ENCODE results near the gene EPOP. TPM values are rescaled to one million over a fixed set of nuclear protein-coding genes. Genes with fewer than 3 reads are reported as not detected.

The EPOP gene
- total RNA-seq, 1 experiment from 2014 or later: 12.3 TPM

DNA sequence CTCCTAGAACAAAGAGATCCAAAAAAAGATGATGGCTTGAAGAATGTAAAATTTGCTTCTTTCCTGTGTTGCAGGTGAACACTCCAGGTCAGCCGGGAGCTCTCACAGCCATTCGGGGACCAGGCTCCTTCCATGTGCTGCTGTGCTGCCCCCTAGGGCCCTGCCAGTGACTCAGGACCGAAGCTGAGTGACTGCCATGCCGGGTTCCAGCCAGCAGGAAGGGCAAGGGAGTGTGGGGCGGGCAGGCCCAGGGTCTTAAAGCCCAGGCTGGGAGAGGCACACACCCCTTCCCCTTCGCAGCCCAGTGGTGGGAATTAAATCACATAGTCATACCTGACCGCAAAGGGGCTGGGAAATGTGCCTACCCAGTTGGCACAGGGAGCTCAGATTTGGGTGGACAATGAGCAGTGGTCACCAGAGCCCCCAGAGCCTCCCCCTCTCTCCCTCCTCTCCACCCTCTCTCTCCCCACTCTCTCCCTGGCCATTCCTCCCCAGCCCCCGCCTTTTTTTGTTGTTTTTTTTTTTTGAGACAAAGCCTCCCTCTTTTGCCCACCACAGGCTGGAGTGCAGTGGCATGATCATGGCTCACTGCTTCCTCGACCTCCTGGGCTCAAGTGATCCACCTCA is 11.5 kb downstream of the EPOP start (continued):
- TF ChIP-seq, protein P1, sequence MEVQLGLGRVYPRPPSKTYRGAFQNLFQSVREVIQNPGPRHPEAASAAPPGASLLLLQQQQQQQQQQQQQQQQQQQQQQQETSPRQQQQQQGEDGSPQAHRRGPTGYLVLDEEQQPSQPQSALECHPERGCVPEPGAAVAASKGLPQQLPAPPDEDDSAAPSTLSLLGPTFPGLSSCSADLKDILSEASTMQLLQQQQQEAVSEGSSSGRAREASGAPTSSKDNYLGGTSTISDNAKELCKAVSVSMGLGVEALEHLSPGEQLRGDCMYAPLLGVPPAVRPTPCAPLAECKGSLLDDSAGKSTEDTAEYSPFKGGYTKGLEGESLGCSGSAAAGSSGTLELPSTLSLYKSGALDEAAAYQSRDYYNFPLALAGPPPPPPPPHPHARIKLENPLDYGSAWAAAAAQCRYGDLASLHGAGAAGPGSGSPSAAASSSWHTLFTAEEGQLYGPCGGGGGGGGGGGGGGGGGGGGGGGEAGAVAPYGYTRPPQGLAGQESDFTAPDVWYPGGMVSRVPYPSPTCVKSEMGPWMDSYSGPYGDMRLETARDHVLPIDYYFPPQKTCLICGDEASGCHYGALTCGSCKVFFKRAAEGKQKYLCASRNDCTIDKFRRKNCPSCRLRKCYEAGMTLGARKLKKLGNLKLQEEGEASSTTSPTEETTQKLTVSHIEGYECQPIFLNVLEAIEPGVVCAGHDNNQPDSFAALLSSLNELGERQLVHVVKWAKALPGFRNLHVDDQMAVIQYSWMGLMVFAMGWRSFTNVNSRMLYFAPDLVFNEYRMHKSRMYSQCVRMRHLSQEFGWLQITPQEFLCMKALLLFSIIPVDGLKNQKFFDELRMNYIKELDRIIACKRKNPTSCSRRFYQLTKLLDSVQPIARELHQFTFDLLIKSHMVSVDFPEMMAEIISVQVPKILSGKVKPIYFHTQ (CRISPR knock-in tag; IDR thresholded peaks at IDR 0.05): no peak
- TF ChIP-seq SP1 (CRISPR knock-in tag; conservative IDR thresholded peaks at IDR 0.05): peak; percentile 65
- TF ChIP-seq, protein P2, sequence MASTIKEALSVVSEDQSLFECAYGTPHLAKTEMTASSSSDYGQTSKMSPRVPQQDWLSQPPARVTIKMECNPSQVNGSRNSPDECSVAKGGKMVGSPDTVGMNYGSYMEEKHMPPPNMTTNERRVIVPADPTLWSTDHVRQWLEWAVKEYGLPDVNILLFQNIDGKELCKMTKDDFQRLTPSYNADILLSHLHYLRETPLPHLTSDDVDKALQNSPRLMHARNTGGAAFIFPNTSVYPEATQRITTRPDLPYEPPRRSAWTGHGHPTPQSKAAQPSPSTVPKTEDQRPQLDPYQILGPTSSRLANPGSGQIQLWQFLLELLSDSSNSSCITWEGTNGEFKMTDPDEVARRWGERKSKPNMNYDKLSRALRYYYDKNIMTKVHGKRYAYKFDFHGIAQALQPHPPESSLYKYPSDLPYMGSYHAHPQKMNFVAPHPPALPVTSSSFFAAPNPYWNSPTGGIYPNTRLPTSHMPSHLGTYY (CRISPR knock-in tag; IDR thresholded peaks at IDR 0.05): no peak
- no peak for TF ChIP-seq ESRRA (CRISPR knock-in tag; IDR thresholded peaks at IDR 0.05; ENCODE audit: borderline replicate concordance)
- TF ChIP-seq RORB (CRISPR knock-in tag; IDR thresholded peaks at IDR 0.05): no peak
- TF ChIP-seq, protein P3, sequence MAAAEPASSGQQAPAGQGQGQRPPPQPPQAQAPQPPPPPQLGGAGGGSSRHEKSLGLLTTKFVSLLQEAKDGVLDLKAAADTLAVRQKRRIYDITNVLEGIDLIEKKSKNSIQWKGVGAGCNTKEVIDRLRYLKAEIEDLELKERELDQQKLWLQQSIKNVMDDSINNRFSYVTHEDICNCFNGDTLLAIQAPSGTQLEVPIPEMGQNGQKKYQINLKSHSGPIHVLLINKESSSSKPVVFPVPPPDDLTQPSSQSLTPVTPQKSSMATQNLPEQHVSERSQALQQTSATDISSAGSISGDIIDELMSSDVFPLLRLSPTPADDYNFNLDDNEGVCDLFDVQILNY (CRISPR knock-in tag; IDR thresholded peaks at IDR 0.05): no peak
- TF ChIP-seq, protein P4, sequence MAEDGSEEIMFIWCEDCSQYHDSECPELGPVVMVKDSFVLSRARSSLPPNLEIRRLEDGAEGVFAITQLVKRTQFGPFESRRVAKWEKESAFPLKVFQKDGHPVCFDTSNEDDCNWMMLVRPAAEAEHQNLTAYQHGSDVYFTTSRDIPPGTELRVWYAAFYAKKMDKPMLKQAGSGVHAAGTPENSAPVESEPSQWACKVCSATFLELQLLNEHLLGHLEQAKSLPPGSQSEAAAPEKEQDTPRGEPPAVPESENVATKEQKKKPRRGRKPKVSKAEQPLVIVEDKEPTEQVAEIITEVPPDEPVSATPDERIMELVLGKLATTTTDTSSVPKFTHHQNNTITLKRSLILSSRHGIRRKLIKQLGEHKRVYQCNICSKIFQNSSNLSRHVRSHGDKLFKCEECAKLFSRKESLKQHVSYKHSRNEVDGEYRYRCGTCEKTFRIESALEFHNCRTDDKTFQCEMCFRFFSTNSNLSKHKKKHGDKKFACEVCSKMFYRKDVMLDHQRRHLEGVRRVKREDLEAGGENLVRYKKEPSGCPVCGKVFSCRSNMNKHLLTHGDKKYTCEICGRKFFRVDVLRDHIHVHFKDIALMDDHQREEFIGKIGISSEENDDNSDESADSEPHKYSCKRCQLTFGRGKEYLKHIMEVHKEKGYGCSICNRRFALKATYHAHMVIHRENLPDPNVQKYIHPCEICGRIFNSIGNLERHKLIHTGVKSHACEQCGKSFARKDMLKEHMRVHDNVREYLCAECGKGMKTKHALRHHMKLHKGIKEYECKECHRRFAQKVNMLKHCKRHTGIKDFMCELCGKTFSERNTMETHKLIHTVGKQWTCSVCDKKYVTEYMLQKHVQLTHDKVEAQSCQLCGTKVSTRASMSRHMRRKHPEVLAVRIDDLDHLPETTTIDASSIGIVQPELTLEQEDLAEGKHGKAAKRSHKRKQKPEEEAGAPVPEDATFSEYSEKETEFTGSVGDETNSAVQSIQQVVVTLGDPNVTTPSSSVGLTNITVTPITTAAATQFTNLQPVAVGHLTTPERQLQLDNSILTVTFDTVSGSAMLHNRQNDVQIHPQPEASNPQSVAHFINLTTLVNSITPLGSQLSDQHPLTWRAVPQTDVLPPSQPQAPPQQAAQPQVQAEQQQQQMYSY (CRISPR knock-in tag; IDR thresholded peaks at IDR 0.05): no peak
- no peak for TF ChIP-seq ZNF263 (CRISPR knock-in tag; IDR thresholded peaks at IDR 0.05; ENCODE audit: low read depth)
- TF ChIP-seq ZNF219 (CRISPR knock-in tag; IDR thresholded peaks at IDR 0.05; ENCODE audit: borderline replicate concordance): no peak
- TF ChIP-seq NR1H2 (CRISPR knock-in tag; IDR thresholded peaks at IDR 0.05): no peak
- TF ChIP-seq, protein P5, sequence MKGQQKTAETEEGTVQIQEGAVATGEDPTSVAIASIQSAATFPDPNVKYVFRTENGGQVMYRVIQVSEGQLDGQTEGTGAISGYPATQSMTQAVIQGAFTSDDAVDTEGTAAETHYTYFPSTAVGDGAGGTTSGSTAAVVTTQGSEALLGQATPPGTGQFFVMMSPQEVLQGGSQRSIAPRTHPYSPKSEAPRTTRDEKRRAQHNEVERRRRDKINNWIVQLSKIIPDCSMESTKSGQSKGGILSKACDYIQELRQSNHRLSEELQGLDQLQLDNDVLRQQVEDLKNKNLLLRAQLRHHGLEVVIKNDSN (CRISPR knock-in tag; IDR thresholded peaks at IDR 0.05): no peak
- TF ChIP-seq, protein P6, sequence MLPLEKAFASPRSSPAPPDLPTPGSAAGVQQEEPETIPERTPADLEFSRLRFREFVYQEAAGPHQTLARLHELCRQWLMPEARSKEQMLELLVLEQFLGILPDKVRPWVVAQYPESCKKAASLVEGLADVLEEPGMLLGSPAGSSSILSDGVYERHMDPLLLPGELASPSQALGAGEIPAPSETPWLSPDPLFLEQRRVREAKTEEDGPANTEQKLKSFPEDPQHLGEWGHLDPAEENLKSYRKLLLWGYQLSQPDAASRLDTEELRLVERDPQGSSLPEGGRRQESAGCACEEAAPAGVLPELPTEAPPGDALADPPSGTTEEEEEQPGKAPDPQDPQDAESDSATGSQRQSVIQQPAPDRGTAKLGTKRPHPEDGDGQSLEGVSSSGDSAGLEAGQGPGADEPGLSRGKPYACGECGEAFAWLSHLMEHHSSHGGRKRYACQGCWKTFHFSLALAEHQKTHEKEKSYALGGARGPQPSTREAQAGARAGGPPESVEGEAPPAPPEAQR (CRISPR knock-in tag; IDR thresholded peaks at IDR 0.05): no peak
- TF ChIP-seq ZNF396 (CRISPR knock-in tag; IDR thresholded peaks at IDR 0.05; ENCODE audit: borderline replicate concordance): no peak
- TF ChIP-seq, protein P7, sequence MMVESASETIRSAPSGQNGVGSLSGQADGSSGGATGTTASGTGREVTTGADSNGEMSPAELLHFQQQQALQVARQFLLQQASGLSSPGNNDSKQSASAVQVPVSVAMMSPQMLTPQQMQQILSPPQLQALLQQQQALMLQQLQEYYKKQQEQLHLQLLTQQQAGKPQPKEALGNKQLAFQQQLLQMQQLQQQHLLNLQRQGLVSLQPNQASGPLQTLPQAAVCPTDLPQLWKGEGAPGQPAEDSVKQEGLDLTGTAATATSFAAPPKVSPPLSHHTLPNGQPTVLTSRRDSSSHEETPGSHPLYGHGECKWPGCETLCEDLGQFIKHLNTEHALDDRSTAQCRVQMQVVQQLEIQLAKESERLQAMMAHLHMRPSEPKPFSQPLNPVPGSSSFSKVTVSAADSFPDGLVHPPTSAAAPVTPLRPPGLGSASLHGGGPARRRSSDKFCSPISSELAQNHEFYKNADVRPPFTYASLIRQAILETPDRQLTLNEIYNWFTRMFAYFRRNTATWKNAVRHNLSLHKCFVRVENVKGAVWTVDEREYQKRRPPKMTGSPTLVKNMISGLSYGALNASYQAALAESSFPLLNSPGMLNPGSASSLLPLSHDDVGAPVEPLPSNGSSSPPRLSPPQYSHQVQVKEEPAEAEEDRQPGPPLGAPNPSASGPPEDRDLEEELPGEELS (CRISPR knock-in tag; IDR thresholded peaks at IDR 0.05): 0 out of 2 replicates have a peak, but pooled peaks have one; percentile 53
- TF ChIP-seq, protein P8, sequence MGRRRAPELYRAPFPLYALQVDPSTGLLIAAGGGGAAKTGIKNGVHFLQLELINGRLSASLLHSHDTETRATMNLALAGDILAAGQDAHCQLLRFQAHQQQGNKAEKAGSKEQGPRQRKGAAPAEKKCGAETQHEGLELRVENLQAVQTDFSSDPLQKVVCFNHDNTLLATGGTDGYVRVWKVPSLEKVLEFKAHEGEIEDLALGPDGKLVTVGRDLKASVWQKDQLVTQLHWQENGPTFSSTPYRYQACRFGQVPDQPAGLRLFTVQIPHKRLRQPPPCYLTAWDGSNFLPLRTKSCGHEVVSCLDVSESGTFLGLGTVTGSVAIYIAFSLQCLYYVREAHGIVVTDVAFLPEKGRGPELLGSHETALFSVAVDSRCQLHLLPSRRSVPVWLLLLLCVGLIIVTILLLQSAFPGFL (CRISPR knock-in tag; IDR thresholded peaks at IDR 0.05; ENCODE audit: borderline replicate concordance): no peak
- TF ChIP-seq, protein P9, sequence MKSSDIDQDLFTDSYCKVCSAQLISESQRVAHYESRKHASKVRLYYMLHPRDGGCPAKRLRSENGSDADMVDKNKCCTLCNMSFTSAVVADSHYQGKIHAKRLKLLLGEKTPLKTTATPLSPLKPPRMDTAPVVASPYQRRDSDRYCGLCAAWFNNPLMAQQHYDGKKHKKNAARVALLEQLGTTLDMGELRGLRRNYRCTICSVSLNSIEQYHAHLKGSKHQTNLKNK (CRISPR knock-in tag; IDR thresholded peaks at IDR 0.05): no peak
- TF ChIP-seq, protein P10, sequence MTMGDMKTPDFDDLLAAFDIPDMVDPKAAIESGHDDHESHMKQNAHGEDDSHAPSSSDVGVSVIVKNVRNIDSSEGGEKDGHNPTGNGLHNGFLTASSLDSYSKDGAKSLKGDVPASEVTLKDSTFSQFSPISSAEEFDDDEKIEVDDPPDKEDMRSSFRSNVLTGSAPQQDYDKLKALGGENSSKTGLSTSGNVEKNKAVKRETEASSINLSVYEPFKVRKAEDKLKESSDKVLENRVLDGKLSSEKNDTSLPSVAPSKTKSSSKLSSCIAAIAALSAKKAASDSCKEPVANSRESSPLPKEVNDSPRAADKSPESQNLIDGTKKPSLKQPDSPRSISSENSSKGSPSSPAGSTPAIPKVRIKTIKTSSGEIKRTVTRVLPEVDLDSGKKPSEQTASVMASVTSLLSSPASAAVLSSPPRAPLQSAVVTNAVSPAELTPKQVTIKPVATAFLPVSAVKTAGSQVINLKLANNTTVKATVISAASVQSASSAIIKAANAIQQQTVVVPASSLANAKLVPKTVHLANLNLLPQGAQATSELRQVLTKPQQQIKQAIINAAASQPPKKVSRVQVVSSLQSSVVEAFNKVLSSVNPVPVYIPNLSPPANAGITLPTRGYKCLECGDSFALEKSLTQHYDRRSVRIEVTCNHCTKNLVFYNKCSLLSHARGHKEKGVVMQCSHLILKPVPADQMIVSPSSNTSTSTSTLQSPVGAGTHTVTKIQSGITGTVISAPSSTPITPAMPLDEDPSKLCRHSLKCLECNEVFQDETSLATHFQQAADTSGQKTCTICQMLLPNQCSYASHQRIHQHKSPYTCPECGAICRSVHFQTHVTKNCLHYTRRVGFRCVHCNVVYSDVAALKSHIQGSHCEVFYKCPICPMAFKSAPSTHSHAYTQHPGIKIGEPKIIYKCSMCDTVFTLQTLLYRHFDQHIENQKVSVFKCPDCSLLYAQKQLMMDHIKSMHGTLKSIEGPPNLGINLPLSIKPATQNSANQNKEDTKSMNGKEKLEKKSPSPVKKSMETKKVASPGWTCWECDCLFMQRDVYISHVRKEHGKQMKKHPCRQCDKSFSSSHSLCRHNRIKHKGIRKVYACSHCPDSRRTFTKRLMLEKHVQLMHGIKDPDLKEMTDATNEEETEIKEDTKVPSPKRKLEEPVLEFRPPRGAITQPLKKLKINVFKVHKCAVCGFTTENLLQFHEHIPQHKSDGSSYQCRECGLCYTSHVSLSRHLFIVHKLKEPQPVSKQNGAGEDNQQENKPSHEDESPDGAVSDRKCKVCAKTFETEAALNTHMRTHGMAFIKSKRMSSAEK (CRISPR knock-in tag; IDR thresholded peaks at IDR 0.05; ENCODE audit: borderline replicate concordance): no peak
- no peak for TF ChIP-seq ELF4 (CRISPR knock-in tag; IDR thresholded peaks at IDR 0.05; ENCODE audit: low read depth)
